Dendritic cell treated with granulocyte-macrophage colony-stimulating factor and Interleukin-4, amounts not matched to agents 40 ng/mL and 50 ng/mL, for 4 days (primary cell): ENCODE data around the gene APBB1.

Experiments
- H3K27ac Mint-ChIP-seq: one replicate; pipeline ENCODE4 v1.8.0; 2022; ENCODE audit warnings: mild to moderate bottlenecking, mixed read lengths
- H3K27me3 Mint-ChIP-seq: one replicate; pipeline ENCODE4 v1.8.0; 2022; ENCODE audit warnings: mild to moderate bottlenecking, mixed read lengths
- H3K36me3 Mint-ChIP-seq: one replicate; pipeline ENCODE4 v1.8.0; 2022; ENCODE audit warnings: low read depth, mixed read lengths
- H3K4me1 Mint-ChIP-seq: one replicate; pipeline ENCODE4 v1.8.0; 2022; ENCODE audit warnings: low read depth, mixed read lengths
- H3K4me3 Mint-ChIP-seq: one replicate; pipeline ENCODE4 v1.8.0; 2022; ENCODE audit warnings: mild to moderate bottlenecking, moderate library complexity, mixed read lengths
- H3K9me3 Mint-ChIP-seq: one replicate; pipeline ENCODE4 v1.8.0; 2022; ENCODE audit warnings: mixed read lengths
- intact Hi-C: fragments of 100-400 bp; cut with micrococcal nuclease; formaldehyde crosslinking; loops from one replicate; pipeline ENCODE4 v1.15.0; 2022

APBB1 gene

GRCh38 chr11:6391537-6392134 lies 27.3 kb downstream of the APBB1 start:
- Mint-ChIP-seq H3K27ac (peak overlapping the region; percentile 94), H3K4me3 (no peak overlapping the region), H3K9me3 (no peaks in the 10 kb centered on the region), H3K4me1 (peaks cover 34% of the 10 kb centered on the region), H3K27me3 (peaks cover 6% of the 10 kb centered on the region), H3K36me3 (peaks cover 32% of the 10 kb centered on the region)
- intact Hi-C loops, result loop anchor here (2.0 kb wide), 2 partner anchors 23 to 89 kb away; partner anchors contain the start of genes ARFIP2 and TIMM10B

GRCh38 chr11:6390718-6391469 lies 28.0 kb downstream of the APBB1 start:
- Mint-ChIP-seq H3K36me3 (peaks cover 32% of the 10 kb centered on the region), H3K27ac (peak overlapping the region; percentile 94), H3K4me3 (peak overlapping the region; percentile 87), H3K27me3 (peaks cover 6% of the 10 kb centered on the region), H3K4me1 (peaks cover 34% of the 10 kb centered on the region), H3K9me3 (no peaks in the 10 kb centered on the region)
- intact Hi-C loops, result loop anchor here (2.0 kb wide), 2 partner anchors 24 to 90 kb away; partner anchors contain the start of genes ARFIP2 and TIMM10B

- Mint-ChIP-seq H3K27me3 (peaks cover 7% of the 10 kb centered on the region), H3K4me3 (peak within 1 kb of the TSS; percentile 87), H3K27ac (peak within 1 kb of the TSS; percentile 94), H3K9me3 (no peaks in the 10 kb centered on the region), H3K36me3 (peaks cover 32% of the 10 kb centered on the region), H3K4me1 (peaks cover 34% of the 10 kb centered on the region)
- intact Hi-C loops, result loop anchor here (2.0 to 10.0 kb wide), 4 partner anchors 25 to 295 kb away; partner anchors contain the start of genes ARFIP2, ILK, MRPL17 and RRP8
These were observed 28.8 kb downstream of the APBB1 start, which contains the start of gene SMPD1 for GRCh38 chr11:6389905-6390717. SMPD1 (plus strand) TSS chr11:6390474; CDS start chr11:6390599, 125 bp downstream.

- Mint-ChIP-seq H3K27ac (peak overlapping the region; percentile 25), H3K9me3 (no peaks in the 10 kb centered on the region), H3K27me3 (peaks cover 7% of the 10 kb centered on the region), H3K4me3 (no peak overlapping the region), H3K36me3 (peaks cover 23% of the 10 kb centered on the region), H3K4me1 (peaks cover 34% of the 10 kb centered on the region)
- intact Hi-C loops, result loop anchor here (10.0 kb wide), 2 partner anchors 216 to 296 kb away; partner anchors contain the start of genes ILK, MRPL17 and RRP8
These were observed 30.1 kb downstream of the APBB1 start for GRCh38 chr11:6388748-6389147.

GRCh38 chr11:6387811-6388599 lies 30.9 kb downstream of the APBB1 start:
- peaks cover 16% of the 10 kb centered on the region for H3K36me3 Mint-ChIP-seq
- peaks cover 8% of the 10 kb centered on the region for H3K27me3 Mint-ChIP-seq
- intact Hi-C loops, result loop anchor here (10.0 kb wide), 2 partner anchors 217 to 297 kb away; partner anchors contain the start of genes ILK, MRPL17 and RRP8
- no peak overlapping the region for H3K4me3 Mint-ChIP-seq
- peak overlapping the region; percentile 25 for H3K27ac Mint-ChIP-seq
- no peaks in the 10 kb centered on the region for H3K9me3 Mint-ChIP-seq
- peaks cover 32% of the 10 kb centered on the region for H3K4me1 Mint-ChIP-seq

GRCh38 chr11:6385046-6385777 lies 33.7 kb downstream of the APBB1 start:
- peak overlapping the region; percentile 12 for H3K27ac Mint-ChIP-seq
- H3K9me3 Mint-ChIP-seq, result no peaks in the 10 kb centered on the region
- H3K36me3 Mint-ChIP-seq, result peaks cover 2% of the 10 kb centered on the region
- H3K27me3 Mint-ChIP-seq, result peaks cover 8% of the 10 kb centered on the region
- intact Hi-C loops, result loop anchor here (10.0 kb wide), 2 partner anchors 220 to 300 kb away; partner anchors contain the start of genes ILK, MRPL17 and RRP8
- H3K4me3 Mint-ChIP-seq, result no peak overlapping the region
- H3K4me1 Mint-ChIP-seq, result peaks cover 12% of the 10 kb centered on the region

- H3K4me1 Mint-ChIP-seq, result peaks cover 8% of the 10 kb centered on the region
- H3K9me3 Mint-ChIP-seq, result no peaks in the 10 kb centered on the region
- H3K4me3 Mint-ChIP-seq, result no peak overlapping the region
- H3K36me3 Mint-ChIP-seq, result no peaks in the 10 kb centered on the region
- peaks cover 1% of the 10 kb centered on the region for H3K27me3 Mint-ChIP-seq
- H3K27ac Mint-ChIP-seq, result no peak overlapping the region
- intact Hi-C loops, result no loop called here
These were observed 40.3 kb downstream of the APBB1 start for GRCh38 chr11:6378640-6378989.

- Mint-ChIP-seq H3K27ac (no peak overlapping the region), H3K27me3 (no peaks in the 10 kb centered on the region), H3K4me3 (no peak overlapping the region), H3K4me1 (peaks cover 8% of the 10 kb centered on the region), H3K9me3 (no peaks in the 10 kb centered on the region), H3K36me3 (no peaks in the 10 kb centered on the region)
- intact Hi-C loops, result no loop called here
These were observed 40.8 kb downstream of the APBB1 start for GRCh38 chr11:6377902-6378639.

GRCh38 chr11:6371825-6372224 lies 47.1 kb downstream of the APBB1 start:
- no peaks in the 10 kb centered on the region for H3K27me3 Mint-ChIP-seq
- no peak overlapping the region for H3K27ac Mint-ChIP-seq
- no peaks in the 10 kb centered on the region for H3K9me3 Mint-ChIP-seq
- no peak overlapping the region for H3K4me3 Mint-ChIP-seq
- no peaks in the 10 kb centered on the region for H3K36me3 Mint-ChIP-seq
- no peaks in the 10 kb centered on the region for H3K4me1 Mint-ChIP-seq
- intact Hi-C loops, result no loop called here

- intact Hi-C loops, result no loop called here
These were observed 53.2 kb downstream of the APBB1 start for GRCh38 chr11:6365659-6366058.

GRCh38 chr11:6362873-6363678 lies 55.8 kb downstream of the APBB1 start:
- no peak overlapping the region for H3K27ac Mint-ChIP-seq
- no peaks in the 10 kb centered on the region for H3K27me3 Mint-ChIP-seq
- H3K4me3 Mint-ChIP-seq, result no peak overlapping the region
- no peaks in the 10 kb centered on the region for H3K36me3 Mint-ChIP-seq
- no peaks in the 10 kb centered on the region for H3K9me3 Mint-ChIP-seq
- intact Hi-C loops, result no loop called here
- no peaks in the 10 kb centered on the region for H3K4me1 Mint-ChIP-seq

More at GRCh38 chr11:6365659-6366058, 53.2 kb downstream of the APBB1 start:
- H3K4me3 Mint-ChIP-seq, result no peak overlapping the region
- no peaks in the 10 kb centered on the region for H3K9me3 Mint-ChIP-seq
- H3K4me1 Mint-ChIP-seq, result no peaks in the 10 kb centered on the region
- no peak overlapping the region for H3K27ac Mint-ChIP-seq
- H3K36me3 Mint-ChIP-seq, result no peaks in the 10 kb centered on the region
- H3K27me3 Mint-ChIP-seq, result no peaks in the 10 kb centered on the region
